Measurements from ENCODE around the gene PVALEF. TPM values are rescaled to one million over a fixed set of nuclear protein-coding genes. Genes with fewer than 3 reads are reported as not detected.

The PVALEF gene
- total RNA-seq, 1 donor from 2014 or later = not detected

- Mint-ChIP-seq H3K4me1 (ENCODE audit: unreplicated experiment) (no peaks in the 10 kb centered on the region), H3K36me3 (ENCODE audit: unreplicated experiment) (peaks cover 2% of the 10 kb centered on the region), H3K27ac (ENCODE audit: unreplicated experiment) (no peak overlapping the region), H3K27me3 (ENCODE audit: unreplicated experiment) (no peaks in the 10 kb centered on the region), H3K4me3 (ENCODE audit: unreplicated experiment) (no peak overlapping the region), H3K9me3 (ENCODE audit: unreplicated experiment) (no peaks in the 10 kb centered on the region)
- TF ChIP-seq CTCF (IDR thresholded peaks at IDR 0.05) = no peak
- DNase-seq (ENCODE audit: extremely low spot score, unreplicated experiment) = no peak
Observed at GRCh38 chr17:81191646-81192045, 26.3 kb downstream of the PVALEF start.

- no peak overlapping the region for H3K27ac Mint-ChIP-seq (ENCODE audit: unreplicated experiment)
- H3K27me3 Mint-ChIP-seq (ENCODE audit: unreplicated experiment) = no peaks in the 10 kb centered on the region
- no peak overlapping the region for H3K4me3 Mint-ChIP-seq (ENCODE audit: unreplicated experiment)
- H3K36me3 Mint-ChIP-seq (ENCODE audit: unreplicated experiment) = peaks cover 2% of the 10 kb centered on the region
- H3K9me3 Mint-ChIP-seq (ENCODE audit: unreplicated experiment) = no peaks in the 10 kb centered on the region
- no peak for TF ChIP-seq CTCF (IDR thresholded peaks at IDR 0.05)
- no peak for DNase-seq (ENCODE audit: extremely low spot score, unreplicated experiment)
- H3K4me1 Mint-ChIP-seq (ENCODE audit: unreplicated experiment) = no peaks in the 10 kb centered on the region
Observed at GRCh38 chr17:81192386-81193050, 27.2 kb downstream of the PVALEF start.

- Mint-ChIP-seq H3K4me3 (ENCODE audit: unreplicated experiment) (no peak overlapping the region), H3K27ac (ENCODE audit: unreplicated experiment) (no peak overlapping the region), H3K27me3 (ENCODE audit: unreplicated experiment) (no peaks in the 10 kb centered on the region), H3K36me3 (ENCODE audit: unreplicated experiment) (peaks cover 2% of the 10 kb centered on the region), H3K9me3 (ENCODE audit: unreplicated experiment) (no peaks in the 10 kb centered on the region), H3K4me1 (ENCODE audit: unreplicated experiment) (no peaks in the 10 kb centered on the region)
- TF ChIP-seq CTCF (IDR thresholded peaks at IDR 0.05) = no peak
- no peak for DNase-seq (ENCODE audit: extremely low spot score, unreplicated experiment)
Observed at GRCh38 chr17:81193051-81193410, 27.7 kb downstream of the PVALEF start.

GRCh38 chr17:81193470-81194224 lies 28.3 kb downstream of the PVALEF start:
- DNase-seq (ENCODE audit: extremely low spot score, unreplicated experiment) = no peak
- no peak overlapping the region for H3K27ac Mint-ChIP-seq (ENCODE audit: unreplicated experiment)
- TF ChIP-seq CTCF (IDR thresholded peaks at IDR 0.05) = no peak
- peaks cover 2% of the 10 kb centered on the region for H3K36me3 Mint-ChIP-seq (ENCODE audit: unreplicated experiment)
- H3K9me3 Mint-ChIP-seq (ENCODE audit: unreplicated experiment) = no peaks in the 10 kb centered on the region
- H3K4me1 Mint-ChIP-seq (ENCODE audit: unreplicated experiment) = no peaks in the 10 kb centered on the region
- no peaks in the 10 kb centered on the region for H3K27me3 Mint-ChIP-seq (ENCODE audit: unreplicated experiment)
- H3K4me3 Mint-ChIP-seq (ENCODE audit: unreplicated experiment) = no peak overlapping the region

GRCh38 chr17:81194225-81194760 lies 29.0 kb downstream of the PVALEF start:
- no peak for TF ChIP-seq CTCF (IDR thresholded peaks at IDR 0.05)
- Mint-ChIP-seq H3K4me3 (ENCODE audit: unreplicated experiment) (no peak overlapping the region), H3K36me3 (ENCODE audit: unreplicated experiment) (no peaks in the 10 kb centered on the region), H3K9me3 (ENCODE audit: unreplicated experiment) (no peaks in the 10 kb centered on the region), H3K27me3 (ENCODE audit: unreplicated experiment) (no peaks in the 10 kb centered on the region), H3K4me1 (ENCODE audit: unreplicated experiment) (no peaks in the 10 kb centered on the region), H3K27ac (ENCODE audit: unreplicated experiment) (no peak overlapping the region)
- no peak for DNase-seq (ENCODE audit: extremely low spot score, unreplicated experiment)

Data from osteocyte (in vitro differentiated cells).